T-helper 2 cell treated with Interferon-gamma antibody and Interleukin-4, amounts not matched to agents 5 μg/mL and 100 μg/mL, for 36 hours (primary cell): ENCODE results near the gene AJAP1.

Source experiments
- DNase-seq: peaks from one replicate; pipeline ENCODE4 v3.0.0; 2021; ENCODE audit warnings: low spot score
- H3K27ac Mint-ChIP-seq: one replicate; pipeline ENCODE4 v1.8.0; 2021; ENCODE audit warnings: mild to moderate bottlenecking, mixed read lengths
- H3K27me3 Mint-ChIP-seq: one replicate; pipeline ENCODE4 v1.8.0; 2021; ENCODE audit warnings: low read depth, mixed read lengths
- H3K36me3 Mint-ChIP-seq: one replicate; pipeline ENCODE4 v1.8.0; 2021; ENCODE audit warnings: low read depth, mixed read lengths
- H3K4me1 Mint-ChIP-seq: one replicate; pipeline ENCODE4 v1.8.0; 2021; ENCODE audit warnings: low read depth, mixed read lengths
- H3K4me3 Mint-ChIP-seq: one replicate; pipeline ENCODE4 v1.8.0; 2022; ENCODE audit warnings: mild to moderate bottlenecking, moderate library complexity, mixed read lengths
- H3K9me3 Mint-ChIP-seq: one replicate; pipeline ENCODE4 v1.8.0; 2021; ENCODE audit warnings: mixed read lengths

The AJAP1 gene

GRCh38 chr1:4689941-4690635, 35.7 kb downstream of the AJAP1 start:
- H3K36me3 Mint-ChIP-seq = no peaks in the 10 kb centered on the region
- no peak overlapping the region for H3K27ac Mint-ChIP-seq
- DNase-seq = no peak
- no peaks in the 10 kb centered on the region for H3K4me1 Mint-ChIP-seq
- no peaks in the 10 kb centered on the region for H3K27me3 Mint-ChIP-seq
- no peaks in the 10 kb centered on the region for H3K9me3 Mint-ChIP-seq
- no peak overlapping the region for H3K4me3 Mint-ChIP-seq

- no peaks in the 10 kb centered on the region for H3K36me3 Mint-ChIP-seq
- H3K4me3 Mint-ChIP-seq = no peak overlapping the region
- no peaks in the 10 kb centered on the region for H3K27me3 Mint-ChIP-seq
- H3K4me1 Mint-ChIP-seq = no peaks in the 10 kb centered on the region
- DNase-seq = no peak
- H3K9me3 Mint-ChIP-seq = no peaks in the 10 kb centered on the region
- H3K27ac Mint-ChIP-seq = no peak overlapping the region
These were observed 36.7 kb downstream of the AJAP1 start for GRCh38 chr1:4690951-4691675.

GRCh38 chr1:4691766-4692405, 37.5 kb downstream of the AJAP1 start:
- Mint-ChIP-seq H3K36me3 (no peaks in the 10 kb centered on the region), H3K4me1 (no peaks in the 10 kb centered on the region), H3K4me3 (no peak overlapping the region), H3K27me3 (no peaks in the 10 kb centered on the region), H3K9me3 (no peaks in the 10 kb centered on the region), H3K27ac (no peak overlapping the region)
- DNase-seq = no peak

- Mint-ChIP-seq H3K27me3 (no peaks in the 10 kb centered on the region), H3K4me3 (no peak overlapping the region), H3K36me3 (no peaks in the 10 kb centered on the region), H3K9me3 (no peaks in the 10 kb centered on the region), H3K4me1 (no peaks in the 10 kb centered on the region), H3K27ac (no peak overlapping the region)
- DNase-seq = no peak
These were observed 38.0 kb downstream of the AJAP1 start for GRCh38 chr1:4692437-4692836.

GRCh38 chr1:4693331-4693730, 38.9 kb downstream of the AJAP1 start:
- no peak overlapping the region for H3K4me3 Mint-ChIP-seq
- no peaks in the 10 kb centered on the region for H3K36me3 Mint-ChIP-seq
- no peaks in the 10 kb centered on the region for H3K27me3 Mint-ChIP-seq
- no peaks in the 10 kb centered on the region for H3K9me3 Mint-ChIP-seq
- no peak for DNase-seq
- H3K27ac Mint-ChIP-seq = no peak overlapping the region
- no peaks in the 10 kb centered on the region for H3K4me1 Mint-ChIP-seq

GRCh38 chr1:4693891-4694290, 39.5 kb downstream of the AJAP1 start:
- DNase-seq = no peak
- Mint-ChIP-seq H3K27ac (no peak overlapping the region), H3K9me3 (no peaks in the 10 kb centered on the region), H3K4me3 (no peak overlapping the region), H3K36me3 (no peaks in the 10 kb centered on the region), H3K27me3 (no peaks in the 10 kb centered on the region), H3K4me1 (no peaks in the 10 kb centered on the region)

GRCh38 chr1:4694492-4694891, 40.1 kb downstream of the AJAP1 start:
- Mint-ChIP-seq H3K9me3 (no peaks in the 10 kb centered on the region), H3K27me3 (no peaks in the 10 kb centered on the region), H3K4me3 (no peak overlapping the region), H3K27ac (no peak overlapping the region), H3K36me3 (no peaks in the 10 kb centered on the region), H3K4me1 (no peaks in the 10 kb centered on the region)
- DNase-seq = no peak

GRCh38 chr1:4695241-4695640, 40.8 kb downstream of the AJAP1 start:
- H3K4me1 Mint-ChIP-seq = no peaks in the 10 kb centered on the region

GRCh38 chr1:4696161-4696745, 41.8 kb downstream of the AJAP1 start:
- no peaks in the 10 kb centered on the region for H3K4me1 Mint-ChIP-seq
- H3K36me3 Mint-ChIP-seq = no peaks in the 10 kb centered on the region
- no peak for DNase-seq
- H3K27me3 Mint-ChIP-seq = no peaks in the 10 kb centered on the region
- H3K4me3 Mint-ChIP-seq = no peak overlapping the region
- H3K9me3 Mint-ChIP-seq = no peaks in the 10 kb centered on the region
- H3K27ac Mint-ChIP-seq = no peak overlapping the region

More at GRCh38 chr1:4695241-4695640, 40.8 kb downstream of the AJAP1 start:
- no peak for DNase-seq
- H3K9me3 Mint-ChIP-seq = no peaks in the 10 kb centered on the region
- H3K4me3 Mint-ChIP-seq = no peak overlapping the region
- H3K36me3 Mint-ChIP-seq = no peaks in the 10 kb centered on the region
- no peak overlapping the region for H3K27ac Mint-ChIP-seq
- H3K27me3 Mint-ChIP-seq = no peaks in the 10 kb centered on the region

GRCh38 chr1:4696753-4697152, 42.3 kb downstream of the AJAP1 start:
- DNase-seq = no peak
- H3K4me1 Mint-ChIP-seq = no peaks in the 10 kb centered on the region
- H3K36me3 Mint-ChIP-seq = no peaks in the 10 kb centered on the region
- H3K9me3 Mint-ChIP-seq = no peaks in the 10 kb centered on the region
- no peak overlapping the region for H3K27ac Mint-ChIP-seq
- no peak overlapping the region for H3K4me3 Mint-ChIP-seq
- H3K27me3 Mint-ChIP-seq = no peaks in the 10 kb centered on the region

GRCh38 chr1:4697801-4698200, 43.4 kb downstream of the AJAP1 start:
- no peak for DNase-seq
- H3K4me3 Mint-ChIP-seq = no peak overlapping the region
- no peak overlapping the region for H3K27ac Mint-ChIP-seq
- H3K4me1 Mint-ChIP-seq = no peaks in the 10 kb centered on the region
- H3K27me3 Mint-ChIP-seq = no peaks in the 10 kb centered on the region
- no peaks in the 10 kb centered on the region for H3K36me3 Mint-ChIP-seq
- H3K9me3 Mint-ChIP-seq = no peaks in the 10 kb centered on the region

GRCh38 chr1:4698911-4699310, 44.5 kb downstream of the AJAP1 start:
- H3K36me3 Mint-ChIP-seq = no peaks in the 10 kb centered on the region
- DNase-seq = no peak
- H3K4me1 Mint-ChIP-seq = no peaks in the 10 kb centered on the region
- no peaks in the 10 kb centered on the region for H3K27me3 Mint-ChIP-seq
- H3K4me3 Mint-ChIP-seq = no peak overlapping the region
- no peak overlapping the region for H3K27ac Mint-ChIP-seq
- no peaks in the 10 kb centered on the region for H3K9me3 Mint-ChIP-seq

- Mint-ChIP-seq H3K36me3 (no peaks in the 10 kb centered on the region), H3K9me3 (no peaks in the 10 kb centered on the region), H3K27ac (no peak overlapping the region), H3K27me3 (no peaks in the 10 kb centered on the region), H3K4me3 (no peak overlapping the region), H3K4me1 (no peaks in the 10 kb centered on the region)
- no peak for DNase-seq
These were observed 45.2 kb downstream of the AJAP1 start for GRCh38 chr1:4699376-4700301.
